SK-N-MC (cell line): ENCODE results near the gene SAMD11.
A peak's percentile ranks its signal among the peaks of the same experiment; 100 is the strongest.

ENCODE experiments used
- DNase-seq: peaks from one replicate; pipeline ENCODE4 v3.0.0-alpha.2; 2011; ENCODE audit warnings: low read depth, low spot score
- H3K27ac ChIP-seq: fragments of 200-600 bp; sonication (generic); 2 replicates; pipeline ENCODE4 v1.5.1; 2016; ENCODE audit warnings: mixed run types
- H3K36me3 ChIP-seq: fragments of 200-600 bp; sonication (generic); 2 replicates; pipeline ENCODE4 v1.6.1; 2017; ENCODE audit warnings: antibody characterized with exemption, low read length, mixed read lengths; ENCODE audit not compliant: insufficient read depth
- H3K4me3 ChIP-seq: fragments of 200-600 bp; sonication (generic); 2 replicates; pipeline ENCODE4 v1.5.1; 2016
- H3K9ac ChIP-seq: fragments of 200-600 bp; sonication (generic); 2 replicates; pipeline ENCODE4 v1.8.0; 2017; ENCODE audit warnings: mixed run types, mixed read lengths; ENCODE audit not compliant: insufficient read length
- H3K9me3 ChIP-seq: fragments of 200-600 bp; sonication (generic); 2 replicates; pipeline ENCODE4 v1.6.1; 2017; ENCODE audit warnings: low read depth, mild to moderate bottlenecking, antibody characterized with exemption, low read length, moderate library complexity, mixed read lengths
- EZH2 ChIP-seq: fragments of 200-600 bp; sonication (generic); IDR thresholded peaks from one replicate; pipeline ENCODE4 v1.6.1; 2017; ENCODE audit warnings: antibody characterized with exemption
- FOXP2 ChIP-seq: optimal IDR thresholded peaks from 2 replicates; pipeline ENCODE3; 2011; ENCODE audit warnings: mild to moderate bottlenecking, moderate library complexity; ENCODE audit not compliant: insufficient read depth; ENCODE audit errors: extremely low read length, control extremely low read depth
- POLR2AphosphoS5 ChIP-seq: IDR thresholded peaks from 2 replicates; pipeline ENCODE4 v1.6.1; 2012; ENCODE audit warnings: mild to moderate bottlenecking, low read depth, low read length, borderline replicate concordance

SAMD11 gene

DNA sequence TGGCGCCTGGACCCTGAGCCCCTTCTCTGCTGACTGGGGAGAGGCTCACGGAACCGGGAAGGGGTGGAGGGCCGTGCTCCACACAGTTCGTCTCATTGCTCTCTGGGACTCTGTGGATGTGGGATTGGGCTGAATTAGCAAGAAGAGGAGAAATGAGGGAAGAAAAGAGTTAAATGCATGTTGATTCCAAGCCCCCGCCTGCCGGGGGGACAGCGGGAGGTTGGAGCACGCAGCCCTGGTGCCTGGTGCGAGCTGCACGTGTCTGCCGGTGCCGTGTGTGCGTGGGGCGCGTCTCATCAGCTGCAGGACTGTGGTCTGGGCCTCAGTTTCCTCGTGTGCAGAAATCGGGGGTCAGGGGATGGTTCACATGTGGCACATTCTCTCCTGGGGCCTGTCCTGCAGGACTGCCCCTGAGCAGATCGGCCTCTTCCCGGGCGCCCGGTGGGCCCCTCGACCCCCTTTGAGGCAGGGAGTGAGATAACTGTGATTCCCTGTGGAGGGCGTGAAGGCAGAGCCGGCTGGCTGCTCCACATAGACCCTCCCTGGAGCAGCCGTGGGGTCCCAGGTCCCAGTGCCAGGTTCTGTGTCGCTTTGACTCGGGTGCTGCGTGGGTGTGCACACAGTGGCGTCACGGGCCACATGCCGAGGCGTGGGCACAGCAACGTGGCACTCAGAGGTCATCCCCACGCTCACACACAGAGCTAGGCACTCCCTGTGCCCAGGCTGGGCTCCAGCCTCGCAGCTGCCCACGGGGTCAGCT, 11.4 kb downstream of the SAMD11 start:
- no peak overlapping the region for H3K9ac ChIP-seq
- H3K4me3 ChIP-seq, result peak overlapping the region; percentile 66
- TF ChIP-seq EZH2, result no peak
- no peak; the same call in 1 of the 2 replicates for TF ChIP-seq POLR2AphosphoS5
- TF ChIP-seq FOXP2, result no peak
- H3K36me3 ChIP-seq, result peaks cover 6% of the 10 kb centered on the region; the same call in 1 of the 2 replicates
- no peaks in the 10 kb centered on the region for H3K9me3 ChIP-seq
- H3K27ac ChIP-seq, result peak overlapping the region; percentile 76
- no peak for DNase-seq

GRCh38 chr1:935751-936231, 12.1 kb downstream of the SAMD11 start:
- Histone ChIP-seq H3K9ac (no peak overlapping the region), H3K27ac (peak overlapping the region; percentile 76), H3K36me3 (peaks cover under 1% of the 10 kb centered on the region; the same call in 1 of the 2 replicates), H3K9me3 (no peaks in the 10 kb centered on the region), H3K4me3 (peak overlapping the region; percentile 66)
- no peak for DNase-seq
- TF ChIP-seq FOXP2 (no peak), POLR2AphosphoS5 (peak; percentile 66)

DNA sequence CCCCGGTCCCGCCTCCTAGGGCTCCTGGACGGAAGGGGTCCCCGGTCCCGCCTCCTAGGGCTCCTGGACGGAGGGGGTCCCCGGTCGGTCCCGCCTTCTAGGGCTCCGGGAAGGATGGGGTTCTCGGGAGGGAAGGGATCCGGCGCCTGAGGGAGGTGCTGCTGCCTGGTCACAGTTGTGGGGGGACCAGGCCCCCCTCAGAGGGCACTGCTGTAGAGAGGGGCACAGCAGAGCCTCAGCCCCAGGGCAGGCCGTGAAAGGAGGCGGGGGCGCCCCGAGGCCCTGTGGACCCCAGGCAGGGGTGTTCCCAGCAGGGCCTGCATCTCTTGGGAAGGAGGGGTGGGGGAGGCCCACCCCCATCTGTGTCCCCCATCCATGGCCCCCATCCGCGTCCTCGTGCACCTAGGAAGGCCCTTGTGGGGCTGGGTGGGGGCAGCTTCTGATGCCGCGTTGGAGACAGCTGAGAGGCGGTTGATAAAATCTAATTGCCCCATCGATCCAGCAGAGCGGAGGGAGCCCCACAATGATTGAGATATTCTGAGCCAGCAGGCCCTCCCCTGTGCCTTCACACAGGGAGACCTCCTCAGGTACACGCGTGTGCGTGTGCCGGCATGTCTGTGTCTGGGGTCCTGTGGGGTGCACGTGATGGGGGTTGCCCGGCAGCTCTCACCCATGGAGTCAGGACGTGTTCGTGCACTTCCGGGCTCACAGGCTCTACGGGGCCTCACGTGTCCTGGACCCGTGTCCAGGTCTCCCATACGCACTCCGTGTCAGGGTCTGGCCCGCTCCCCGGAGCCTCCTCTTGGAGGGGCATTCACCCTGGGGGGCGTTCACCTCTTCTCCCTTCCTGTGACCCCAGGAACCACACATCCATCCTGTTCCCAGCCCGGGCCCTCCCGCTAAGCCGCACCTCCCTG, 12.9 kb downstream of the SAMD11 start:
- peak overlapping the region; percentile 66 for H3K4me3 ChIP-seq
- no peaks in the 10 kb centered on the region for H3K9me3 ChIP-seq
- TF ChIP-seq EZH2 (no peak), FOXP2 (no peak), POLR2AphosphoS5 (0 out of 2 replicates have a peak, but pooled peaks have one; percentile 2)
- DNase-seq, result no peak
- no peaks in the 10 kb centered on the region; the same call in 1 of the 2 replicates for H3K36me3 ChIP-seq
- H3K27ac ChIP-seq, result peak overlapping the region; percentile 76
- no peak overlapping the region for H3K9ac ChIP-seq

- Histone ChIP-seq H3K9ac (no peak overlapping the region), H3K4me3 (no peak overlapping the region), H3K27ac (peak overlapping the region; percentile 35; the same call in 1 of the 2 replicates), H3K36me3 (no peaks in the 10 kb centered on the region; the same call in 1 of the 2 replicates), H3K9me3 (no peaks in the 10 kb centered on the region)
- DNase-seq, result no peak
- TF ChIP-seq FOXP2, result no peak
- no peak for TF ChIP-seq EZH2
- peak; percentile 15; the same call in 1 of the 2 replicates for TF ChIP-seq POLR2AphosphoS5
These were observed 13.8 kb downstream of the SAMD11 start for GRCh38 chr1:937521-937920.

- Histone ChIP-seq H3K4me3 (no peak overlapping the region), H3K27ac (peak overlapping the region; percentile 35), H3K9me3 (no peaks in the 10 kb centered on the region), H3K9ac (no peak overlapping the region), H3K36me3 (no peaks in the 10 kb centered on the region; the same call in 1 of the 2 replicates)
- no peak for DNase-seq
- TF ChIP-seq FOXP2 (no peak), POLR2AphosphoS5 (no peak), EZH2 (no peak)
These were observed 14.5 kb downstream of the SAMD11 start for GRCh38 chr1:938088-938683.

DNA sequence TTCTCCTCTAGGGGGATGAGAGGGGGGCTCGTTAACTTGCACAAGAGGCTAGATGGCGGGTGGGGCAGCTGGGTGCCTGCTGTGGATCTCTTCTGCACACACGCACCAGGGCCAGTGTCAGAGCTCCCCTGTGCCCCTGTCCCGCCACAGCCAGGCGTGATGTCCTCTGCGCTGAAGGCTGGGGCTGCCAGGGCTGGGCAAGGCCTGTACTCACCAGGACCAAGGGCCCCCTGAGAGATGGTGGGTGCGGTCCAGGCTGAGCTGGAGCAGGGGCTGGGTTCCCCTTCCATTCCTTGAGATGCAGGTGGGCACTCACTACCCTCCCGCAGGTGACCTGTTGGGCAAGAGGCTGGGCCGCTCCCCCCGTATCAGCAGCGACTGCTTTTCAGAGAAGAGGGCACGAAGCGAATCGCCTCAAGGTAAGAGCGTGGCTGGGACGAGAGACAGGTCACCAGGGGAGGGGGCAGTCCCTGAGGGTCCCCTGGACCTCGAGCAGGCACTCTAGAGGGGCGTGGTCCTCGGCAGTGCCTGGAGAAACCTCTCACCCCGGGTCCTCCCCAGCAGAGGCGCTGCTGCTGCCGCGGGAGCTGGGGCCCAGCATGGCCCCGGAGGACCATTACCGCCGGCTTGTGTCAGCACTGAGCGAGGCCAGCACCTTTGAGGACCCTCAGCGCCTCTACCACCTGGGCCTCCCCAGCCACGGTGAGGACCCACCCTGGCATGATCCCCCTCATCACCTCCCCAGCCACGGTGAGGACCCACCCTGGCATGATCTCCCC, 15.2 kb downstream of the SAMD11 start:
- H3K9ac ChIP-seq, result no peak overlapping the region
- no peak for DNase-seq
- H3K36me3 ChIP-seq, result peaks cover 2% of the 10 kb centered on the region; the same call in 1 of the 2 replicates
- TF ChIP-seq EZH2, result no peak
- no peak for TF ChIP-seq FOXP2
- no peak for TF ChIP-seq POLR2AphosphoS5
- H3K4me3 ChIP-seq, result no peak overlapping the region
- peak overlapping the region; percentile 85 for H3K27ac ChIP-seq
- no peaks in the 10 kb centered on the region for H3K9me3 ChIP-seq

DNA sequence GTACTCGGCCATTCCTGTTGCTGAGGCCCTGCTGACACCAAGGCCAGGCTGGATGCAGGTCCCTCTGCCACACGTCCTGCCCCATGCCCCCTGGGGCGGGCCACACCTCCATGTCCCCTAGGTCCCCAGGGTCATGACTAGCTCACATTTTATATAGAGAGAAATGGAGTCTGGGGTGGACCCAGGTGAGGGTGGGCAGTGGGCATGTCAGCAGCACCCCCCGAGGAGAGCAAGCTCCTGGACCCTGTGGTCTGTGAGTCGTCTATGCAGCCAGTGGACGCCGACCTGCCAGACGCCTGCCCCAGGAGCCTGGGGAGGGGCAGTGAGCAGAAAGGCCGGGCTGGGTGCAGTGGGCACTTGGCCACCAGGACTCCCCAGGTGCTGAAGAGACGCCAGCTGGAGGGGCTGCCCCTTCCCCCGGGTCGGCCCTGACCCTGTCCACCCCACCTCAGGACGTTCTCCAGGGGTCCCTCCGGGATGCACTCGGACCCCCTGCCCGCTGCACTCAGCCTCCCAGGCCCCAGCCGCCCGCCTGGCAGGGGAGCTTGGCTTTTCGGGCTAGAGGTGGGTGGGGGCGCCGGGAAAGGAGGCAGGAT, 15.9 kb downstream of the SAMD11 start:
- peak overlapping the region; percentile 28; the same call in 1 of the 2 replicates for H3K4me3 ChIP-seq
- no peaks in the 10 kb centered on the region for H3K9me3 ChIP-seq
- H3K9ac ChIP-seq, result no peak overlapping the region
- TF ChIP-seq POLR2AphosphoS5 (peak; percentile 19; the same call in 1 of the 2 replicates), FOXP2 (no peak)
- peaks cover 8% of the 10 kb centered on the region for H3K36me3 ChIP-seq
- DNase-seq, result no peak
- peak overlapping the region; percentile 85 for H3K27ac ChIP-seq
